ENCODE measurements around the gene SEL1L. TPM values are rescaled to one million over a fixed set of nuclear protein-coding genes. Genes with fewer than 3 reads are reported as not detected.

SEL1L gene
- polyA plus RNA-seq, 2 of the 4 experiments (the other 2 are of a cell fraction) = 25.9 to 43.2 TPM

DNA sequence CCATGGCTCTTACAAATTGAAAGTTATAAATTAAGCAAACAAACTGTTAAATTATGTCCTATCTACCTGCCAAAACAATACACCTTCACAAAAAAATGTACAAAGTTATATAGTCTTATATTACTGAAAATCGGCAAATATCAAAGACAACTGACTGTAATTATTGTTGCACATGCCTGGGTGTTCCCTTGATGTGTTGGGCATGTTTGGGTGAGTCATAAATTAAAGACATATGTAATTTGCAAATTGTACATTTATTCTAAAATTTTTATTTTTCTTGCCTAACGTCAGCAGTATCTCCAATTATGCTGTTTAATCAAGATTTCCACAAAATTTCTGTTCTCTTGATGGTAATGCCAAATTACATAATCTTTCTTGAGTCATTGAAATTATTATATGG, 22.0 kb upstream of the SEL1L start:
- Histone ChIP-seq H3K27ac (no peak overlapping the region), H3K4me2 (no peak overlapping the region), H3K4me3 (no peak overlapping the region), H3K9me3 (no peaks in the 10 kb centered on the region), H3K4me1 (no peaks in the 10 kb centered on the region)
- no peak for TF ChIP-seq ATOH8 (CRISPR knock-in tag; IDR thresholded peaks at IDR 0.05; ENCODE audit: low read depth)
- no peak for TF ChIP-seq KDM5A (IDR thresholded peaks at IDR 0.05)
- no peak for TF ChIP-seq CHD4 (IDR thresholded peaks at IDR 0.05; ENCODE audit: borderline replicate concordance)
- TF ChIP-seq, protein P1, sequence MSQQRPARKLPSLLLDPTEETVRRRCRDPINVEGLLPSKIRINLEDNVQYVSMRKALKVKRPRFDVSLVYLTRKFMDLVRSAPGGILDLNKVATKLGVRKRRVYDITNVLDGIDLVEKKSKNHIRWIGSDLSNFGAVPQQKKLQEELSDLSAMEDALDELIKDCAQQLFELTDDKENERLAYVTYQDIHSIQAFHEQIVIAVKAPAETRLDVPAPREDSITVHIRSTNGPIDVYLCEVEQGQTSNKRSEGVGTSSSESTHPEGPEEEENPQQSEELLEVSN (IDR thresholded peaks at IDR 0.05; ENCODE audit: borderline replicate concordance, low read depth) = no peak
- TF ChIP-seq SMC3 (IDR thresholded peaks at IDR 0.05) = no peak
- TF ChIP-seq CBX8 (IDR thresholded peaks at IDR 0.05) = no peak
- DNase-seq (ENCODE audit: low read depth in 1 of 2, low spot score in 1 of 2) (no peak), ATAC-seq (no peak), FAIRE-seq (no peak)
- ChIA-PET CTCF (no interaction called here), POLR2A (no interaction called here)
- WGBS (ENCODE audit: missing lambda C conversion rate) = 3% methylated on average over 2 of the region's 2 CpGs

- Histone ChIP-seq H3K27ac (no peak overlapping the region), H3K9me3 (no peaks in the 10 kb centered on the region), H3K4me1 (no peaks in the 10 kb centered on the region), H3K4me3 (no peak overlapping the region), H3K4me2 (no peak overlapping the region)
- 10% methylated on average over 4 of the region's 4 CpGs for WGBS (ENCODE audit: missing lambda C conversion rate)
- FAIRE-seq = no peak
- DNase-seq (ENCODE audit: low read depth in 1 of 2, low spot score in 1 of 2) = no peak
- CTCF ChIA-PET = no interaction called here
- no peak for ATAC-seq
- no peak for TF ChIP-seq KDM5A (IDR thresholded peaks at IDR 0.05)
- TF ChIP-seq ZFP36 (IDR thresholded peaks at IDR 0.05; ENCODE audit: borderline replicate concordance, partially characterized antibody) = no peak
- TF ChIP-seq SMC3 (IDR thresholded peaks at IDR 0.05) = no peak
- no peak for TF ChIP-seq RFX5 (IDR thresholded peaks at IDR 0.05)
- POLR2A ChIA-PET = no interaction called here
These were observed 21.4 kb upstream of the SEL1L start for GRCh38 chr14:81555051-81555450.

DNA sequence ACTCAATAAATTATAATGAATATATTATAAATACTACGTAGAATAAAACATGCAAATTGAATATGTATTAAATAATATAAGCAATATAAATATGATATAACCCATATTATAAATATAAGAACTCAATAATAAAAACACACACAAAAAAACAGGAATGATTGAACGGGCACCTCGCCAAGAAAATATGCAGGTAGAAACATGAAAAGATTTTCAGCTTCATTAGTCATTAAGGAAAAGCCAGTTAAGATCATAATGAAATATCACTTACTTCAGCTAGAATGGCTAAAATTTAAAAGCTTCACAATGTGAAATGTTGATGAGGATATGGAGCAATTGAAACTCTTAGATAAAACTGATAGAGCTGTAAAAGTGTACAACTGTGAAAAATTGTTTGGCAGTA, 17.8 kb upstream of the SEL1L start:
- ATAC-seq = no peak
- Histone ChIP-seq H3K9me3 (no peaks in the 10 kb centered on the region), H3K27ac (no peak overlapping the region), H3K4me1 (no peaks in the 10 kb centered on the region), H3K4me3 (no peak overlapping the region), H3K4me2 (no peak overlapping the region)
- WGBS (ENCODE audit: missing lambda C conversion rate) = 15% methylated on average over 3 of the region's 3 CpGs
- DNase-seq (ENCODE audit: low read depth in 1 of 2, low spot score in 1 of 2) = no peak
- ChIA-PET POLR2A (no interaction called here), CTCF (no interaction called here)
- TF ChIP-seq, protein P2, sequence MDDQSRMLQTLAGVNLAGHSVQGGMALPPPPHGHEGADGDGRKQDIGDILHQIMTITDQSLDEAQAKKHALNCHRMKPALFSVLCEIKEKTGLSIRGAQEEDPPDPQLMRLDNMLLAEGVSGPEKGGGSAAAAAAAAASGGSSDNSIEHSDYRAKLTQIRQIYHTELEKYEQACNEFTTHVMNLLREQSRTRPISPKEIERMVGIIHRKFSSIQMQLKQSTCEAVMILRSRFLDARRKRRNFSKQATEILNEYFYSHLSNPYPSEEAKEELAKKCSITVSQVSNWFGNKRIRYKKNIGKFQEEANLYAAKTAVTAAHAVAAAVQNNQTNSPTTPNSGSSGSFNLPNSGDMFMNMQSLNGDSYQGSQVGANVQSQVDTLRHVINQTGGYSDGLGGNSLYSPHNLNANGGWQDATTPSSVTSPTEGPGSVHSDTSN (IDR thresholded peaks at IDR 0.05) = no peak
- TF ChIP-seq KDM5A (IDR thresholded peaks at IDR 0.05) = no peak
- TF ChIP-seq RAD21 (conservative IDR thresholded peaks at IDR 0.05 in 1 of 2, IDR thresholded peaks at IDR 0.05 in 1 of 2) = no peak
- TF ChIP-seq ZFP36 (IDR thresholded peaks at IDR 0.05; ENCODE audit: borderline replicate concordance, partially characterized antibody) = no peak
- no peak for TF ChIP-seq EHMT2 (IDR thresholded peaks at IDR 0.05; ENCODE audit: low read depth)
- no peak for TF ChIP-seq NFE2L2 (conservative IDR thresholded peaks at IDR 0.05; ENCODE audit: low read length)
- TF ChIP-seq JUNB (IDR thresholded peaks at IDR 0.05) = no peak
- TF ChIP-seq PHF8 (IDR thresholded peaks at IDR 0.05; ENCODE audit: borderline replicate concordance, low read depth) = no peak
- no peak for TF ChIP-seq MAFK (IDR thresholded peaks at IDR 0.05; ENCODE audit: partially characterized antibody)
- no peak for TF ChIP-seq NR3C1 (IDR thresholded peaks at IDR 0.05)
- FAIRE-seq = no peak

DNA sequence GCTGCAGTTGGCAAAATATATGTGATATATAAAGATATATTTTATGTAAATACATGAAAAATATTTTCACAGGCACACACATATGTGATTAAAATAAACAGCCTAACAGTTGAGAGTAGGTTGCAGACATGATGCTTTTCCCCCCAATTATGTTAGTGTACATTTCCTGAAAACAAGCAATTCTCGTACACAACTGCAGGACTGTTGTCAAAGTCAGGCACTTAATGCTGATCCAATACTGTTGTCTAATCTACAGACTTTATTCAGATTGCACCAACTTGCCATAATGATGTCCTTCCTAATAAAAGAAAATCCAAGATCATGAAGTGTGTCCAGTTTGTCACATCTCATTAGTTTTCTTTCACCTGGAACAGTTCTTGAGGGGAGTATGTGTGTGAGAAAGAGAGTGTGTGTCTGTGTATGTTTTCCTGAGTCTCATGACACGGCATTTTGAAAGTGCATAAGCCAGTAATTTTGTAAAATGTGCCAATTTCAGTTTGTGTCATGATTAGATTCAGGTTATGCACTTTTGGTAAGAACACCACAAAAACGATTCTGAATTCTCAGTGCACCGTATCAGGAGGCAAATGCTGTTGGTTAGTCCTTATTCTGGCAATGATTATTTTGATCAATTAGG, 16.5 kb upstream of the SEL1L start:
- FAIRE-seq (no peak), ATAC-seq (no peak), DNase-seq (ENCODE audit: low read depth in 1 of 2, low spot score in 1 of 2) (no peak)
- CTCF ChIA-PET = no interaction called here
- 4% methylated on average over 4 of the region's 4 CpGs for WGBS (ENCODE audit: missing lambda C conversion rate)
- TF ChIP-seq CBX8 (IDR thresholded peaks at IDR 0.05) (no peak), CHD2 (IDR thresholded peaks at IDR 0.05; ENCODE audit: low read length, partially characterized antibody) (no peak), MYC (IDR thresholded peaks at IDR 0.05; ENCODE audit: borderline replicate concordance, low read length) (no peak), REST (IDR thresholded peaks at IDR 0.05) (no peak), JUN (IDR thresholded peaks at IDR 0.05) (no peak), PHF8 (IDR thresholded peaks at IDR 0.05; ENCODE audit: borderline replicate concordance, low read depth) (no peak), HOXB13 (CRISPR knock-in tag; IDR thresholded peaks at IDR 0.05; ENCODE audit: low read depth) (no peak)
- TF ChIP-seq, protein P1 (IDR thresholded peaks at IDR 0.05; ENCODE audit: borderline replicate concordance, low read depth) = no peak
- TF ChIP-seq, protein P2 (IDR thresholded peaks at IDR 0.05) = no peak
- H3K27ac ChIP-seq = no peak overlapping the region
- H3K9me3 ChIP-seq = no peaks in the 10 kb centered on the region
- no peaks in the 10 kb centered on the region for H3K4me1 ChIP-seq
- POLR2A ChIA-PET = no interaction called here
- H3K4me2 ChIP-seq = no peak overlapping the region
- H3K4me3 ChIP-seq = no peak overlapping the region
